OCI-M2 (cell line): Measurements from ENCODE around the gene INTU.

Experiments
- DNase-seq: peaks from one replicate; lab custom pipeline; 2025; ENCODE audit not compliant: unreplicated experiment; lab: John Stamatoyannopoulos, UW

INTU gene

DNA sequence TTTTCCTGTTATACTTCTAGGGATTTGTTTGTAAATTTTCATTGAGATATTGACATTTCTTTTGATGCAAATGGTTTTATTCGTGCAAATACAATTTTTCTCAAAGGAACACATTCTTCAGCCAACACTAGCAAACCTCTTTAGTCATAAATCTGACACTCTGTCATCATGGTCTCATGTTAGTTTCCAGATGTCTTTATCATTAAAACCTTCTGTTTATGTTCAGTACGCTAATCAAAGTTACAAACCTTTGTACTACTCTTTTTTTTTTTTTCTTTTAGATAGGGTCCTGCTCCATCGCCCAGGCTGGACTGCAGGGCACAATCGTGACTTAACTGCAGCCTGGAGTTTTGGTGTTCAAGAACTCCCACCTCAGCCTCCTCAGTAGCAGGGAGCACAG is 104.5 kb downstream of the INTU start:
- no peak for DNase-seq

- DNase-seq, result no peak
Observed at GRCh38 chr4:127741247-127741646, 108.5 kb downstream of the INTU start.

- no peak for DNase-seq
Observed at GRCh38 chr4:127747883-127748282, 115.1 kb downstream of the INTU start.

DNA sequence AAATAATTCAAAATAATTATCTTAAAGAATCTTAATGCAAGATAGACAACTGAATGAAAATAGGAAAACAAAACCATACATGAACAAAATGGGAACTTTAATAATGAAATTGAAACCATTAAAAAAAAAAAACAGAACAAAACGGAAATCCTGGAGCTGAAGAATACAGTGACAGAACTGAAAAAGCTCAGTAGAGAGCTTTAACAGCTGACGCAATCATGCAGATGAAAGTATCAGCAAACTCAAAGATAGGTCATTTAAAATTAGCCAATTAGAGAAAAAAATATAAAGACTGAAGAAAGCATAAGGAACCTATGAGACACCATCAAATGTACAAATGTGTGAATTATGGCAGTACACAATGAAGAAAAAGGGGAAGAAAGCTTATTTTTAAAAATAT is 116.2 kb downstream of the INTU start:
- no peak for DNase-seq

GRCh38 chr4:127756906-127757305 is 124.1 kb downstream of the INTU start:
- DNase-seq, result no peak

GRCh38 chr4:127759228-127759820 is 126.6 kb downstream of the INTU start:
- no peak for DNase-seq

GRCh38 chr4:127759893-127760292 is 127.1 kb downstream of the INTU start:
- no peak for DNase-seq

GRCh38 chr4:127771535-127772275 is 138.9 kb downstream of the INTU start:
- no peak for DNase-seq

- no peak for DNase-seq
Observed at GRCh38 chr4:127772769-127773671, 140.3 kb downstream of the INTU start.

DNA sequence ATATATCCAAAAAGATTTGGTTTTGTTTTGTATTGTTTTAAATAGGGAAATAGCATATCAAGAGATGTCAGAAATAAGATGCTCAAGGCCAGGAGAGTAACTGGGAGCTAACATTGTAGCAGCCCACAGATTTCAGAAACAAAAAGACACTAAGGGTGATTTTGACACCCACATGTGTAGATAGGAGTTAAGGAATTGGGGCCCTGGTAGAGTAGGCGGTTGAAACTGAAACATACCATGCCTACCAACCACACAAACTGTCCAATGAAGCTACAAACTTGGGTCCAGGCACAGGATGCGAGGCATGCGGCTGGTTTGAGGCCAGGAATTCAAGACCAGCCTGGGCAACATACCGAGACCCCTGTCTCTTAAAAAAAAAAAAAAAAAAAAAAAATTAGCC is 143.1 kb downstream of the INTU start:
- DNase-seq, result no peak
